ENCODE measurements around the gene MLXIPL. TPM values are rescaled to one million over a fixed set of nuclear protein-coding genes. Genes with fewer than 3 reads are reported as not detected.

Gene MLXIPL
- total RNA-seq, 1 experiment from 2014 or later, result 6.1 TPM

DNA sequence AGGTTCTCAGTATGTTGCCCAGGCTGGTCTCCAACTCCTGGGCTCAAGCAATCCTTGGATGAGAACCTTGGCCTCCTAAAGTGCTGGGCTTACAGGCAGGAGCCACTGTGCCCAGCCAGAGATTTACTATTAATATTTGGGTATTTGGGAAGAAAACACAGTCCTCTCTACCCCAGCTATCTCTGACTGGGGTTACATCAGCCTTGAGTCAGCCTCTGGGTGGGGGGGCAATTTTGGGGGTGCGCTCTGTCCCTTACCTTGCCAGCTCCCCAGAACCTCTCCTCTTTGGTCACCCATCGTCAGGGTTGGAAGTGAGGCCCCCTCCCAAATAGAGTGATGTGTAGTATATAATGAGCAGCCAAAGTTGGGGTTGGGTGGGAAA lies 1.8 kb downstream of the MLXIPL start:
- Histone ChIP-seq H4K8ac (replicated peaks; ENCODE audit: insufficient read length, low read depth, low read length) (no peak overlapping the region), H4K91ac (ENCODE audit: insufficient read length, low read depth, low read length) (no peak overlapping the region), H3K4ac (ENCODE audit: low read depth, low read length) (no peak overlapping the region), H2AK5ac (ENCODE audit: insufficient read length, low read length) (no peak overlapping the region), H2AFZ (ENCODE audit: low read length) (no peak overlapping the region), H2BK12ac (ENCODE audit: insufficient read length, low read depth, low read length) (peak overlapping the region; percentile 1), H3K79me1 (ENCODE audit: insufficient read depth, low read depth, low read length, poor library complexity, severe bottlenecking) (no peaks in the 10 kb centered on the region), H2BK15ac (ENCODE audit: low read depth, low read length) (no peak overlapping the region), H3K4me1 (ENCODE audit: insufficient read depth, low read length) (no peaks in the 10 kb centered on the region; the same call in 1 of the 2 replicates), H3K18ac (ENCODE audit: insufficient read length, low read depth, low read length) (no peak overlapping the region), H3K23me2 (ENCODE audit: insufficient read length, low read depth, low read length, poor library complexity, severe bottlenecking) (peaks cover 15% of the 10 kb centered on the region), H3K4me2 (ENCODE audit: insufficient read depth, insufficient read length, low read length) (peak overlapping the region; percentile 85), H3K27me3 (ENCODE audit: insufficient read depth, low read length) (no peaks in the 10 kb centered on the region), H3K14ac (ENCODE audit: insufficient read depth, low read length) (no peak overlapping the region), H2BK20ac (ENCODE audit: low read depth, low read length, poor library complexity, severe bottlenecking) (no peak overlapping the region), H3K23ac (ENCODE audit: insufficient read length, low read depth, low read length) (no peak overlapping the region), H3K9ac (ENCODE audit: extremely low read depth, insufficient read length, low read length) (no peak overlapping the region), H3K9me3 (ENCODE audit: control insufficient read depth, low read depth, low read length) (no peaks in the 10 kb centered on the region), H3K27ac (ENCODE audit: insufficient read length, low read depth, low read length) (no peak overlapping the region), H2BK120ac (ENCODE audit: low read depth, low read length, poor library complexity, severe bottlenecking) (no peak overlapping the region), H3T11ph (ENCODE audit: low read length) (no peak overlapping the region), H4K20me1 (ENCODE audit: control insufficient read depth, insufficient read depth, insufficient read length) (no peaks in the 10 kb centered on the region), H3K79me2 (ENCODE audit: insufficient read depth, low read length) (no peaks in the 10 kb centered on the region), H2BK5ac (ENCODE audit: insufficient read length, low read length) (no peak overlapping the region), H4K5ac (ENCODE audit: insufficient read length, low read depth, low read length) (no peak overlapping the region), H3K56ac (ENCODE audit: insufficient read length, low read depth, low read length) (no peak overlapping the region)
- H3K27me3 Mint-ChIP-seq (ENCODE audit: low read depth), result peaks cover 42% of the 10 kb centered on the region
- H3K4me1 Mint-ChIP-seq, result peaks cover 2 to 28% of the 10 kb centered on the region in 2 experiments; a peak in 2 of 4 replicates
- WGBS (ENCODE audit: extremely low coverage, insufficient read length, low lambda C conversion rate), result no CpG with 5 or more reads among the region's 2 CpGs
- H3K27ac Mint-ChIP-seq, result no peak overlapping the region
- peaks cover 0 to 5% (median 0%) of the 10 kb centered on the region in 3 experiments; a peak in 1 of 7 replicates for H3K36me3 Mint-ChIP-seq (ENCODE audit: insufficient read depth in 1 of 3, low read depth in 3 of 3)
- no peak for DNase-seq
- no peaks in the 10 kb centered on the region for H3K9me3 Mint-ChIP-seq
- TF ChIP-seq, protein P1, sequence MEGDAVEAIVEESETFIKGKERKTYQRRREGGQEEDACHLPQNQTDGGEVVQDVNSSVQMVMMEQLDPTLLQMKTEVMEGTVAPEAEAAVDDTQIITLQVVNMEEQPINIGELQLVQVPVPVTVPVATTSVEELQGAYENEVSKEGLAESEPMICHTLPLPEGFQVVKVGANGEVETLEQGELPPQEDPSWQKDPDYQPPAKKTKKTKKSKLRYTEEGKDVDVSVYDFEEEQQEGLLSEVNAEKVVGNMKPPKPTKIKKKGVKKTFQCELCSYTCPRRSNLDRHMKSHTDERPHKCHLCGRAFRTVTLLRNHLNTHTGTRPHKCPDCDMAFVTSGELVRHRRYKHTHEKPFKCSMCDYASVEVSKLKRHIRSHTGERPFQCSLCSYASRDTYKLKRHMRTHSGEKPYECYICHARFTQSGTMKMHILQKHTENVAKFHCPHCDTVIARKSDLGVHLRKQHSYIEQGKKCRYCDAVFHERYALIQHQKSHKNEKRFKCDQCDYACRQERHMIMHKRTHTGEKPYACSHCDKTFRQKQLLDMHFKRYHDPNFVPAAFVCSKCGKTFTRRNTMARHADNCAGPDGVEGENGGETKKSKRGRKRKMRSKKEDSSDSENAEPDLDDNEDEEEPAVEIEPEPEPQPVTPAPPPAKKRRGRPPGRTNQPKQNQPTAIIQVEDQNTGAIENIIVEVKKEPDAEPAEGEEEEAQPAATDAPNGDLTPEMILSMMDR (conservative IDR thresholded peaks at IDR 0.05), result no peak
- H3K4me3 Mint-ChIP-seq, result peak overlapping the region; percentile 61 to 90

All from H9 (cell line).